HUES6 (cell line): Measurements from ENCODE around the gene GALK2.

ENCODE experiments used
- H3K27ac ChIP-seq: 2 replicates; pipeline ENCODE4 v1.7.0; 2013; ENCODE audit warnings: low read depth, mild to moderate bottlenecking, low read length, inconsistent platforms
- H3K27me3 ChIP-seq: 2 replicates; pipeline ENCODE4 v1.6.1; 2013; ENCODE audit warnings: low read length; ENCODE audit not compliant: control insufficient read depth, insufficient read depth
- H3K36me3 ChIP-seq: 2 replicates; pipeline ENCODE4 v1.6.1; 2013; ENCODE audit warnings: low read length; ENCODE audit not compliant: control insufficient read depth, insufficient read depth
- H3K4me1 ChIP-seq: 2 replicates; pipeline ENCODE4 v1.6.1; 2013; ENCODE audit warnings: low read length; ENCODE audit not compliant: control insufficient read depth, insufficient read depth
- H3K4me3 ChIP-seq: 2 replicates; pipeline ENCODE4 v1.5.1; 2013; ENCODE audit warnings: low read depth, low read length
- H3K9ac ChIP-seq: one replicate; pipeline ENCODE4 v1.6.1; 2013; ENCODE audit warnings: mild to moderate bottlenecking, low read length
- H3K9me3 ChIP-seq: 2 replicates; pipeline ENCODE4 v1.6.1; 2013; ENCODE audit warnings: low read depth, low read length; ENCODE audit not compliant: control insufficient read depth, insufficient read depth

The GALK2 gene

DNA sequence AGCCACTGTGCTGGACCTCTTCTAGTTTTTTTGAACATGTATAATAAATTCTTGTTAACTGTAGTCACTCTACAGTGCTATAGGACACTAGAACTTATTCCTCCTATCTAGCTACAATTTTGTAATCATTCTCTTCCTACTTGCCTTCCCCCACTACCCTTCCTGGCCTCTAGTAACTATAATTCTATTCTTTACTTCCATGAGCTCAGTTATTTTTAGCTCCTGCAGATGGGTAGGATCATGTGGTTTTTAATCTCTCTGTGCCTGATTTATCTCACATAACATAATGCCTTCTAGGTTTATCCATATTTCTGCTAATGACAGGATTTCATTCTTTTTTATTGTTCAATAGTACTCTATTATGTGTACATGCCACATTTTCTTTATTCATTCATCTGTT lies 139.8 kb downstream of the GALK2 start:
- Histone ChIP-seq H3K4me1 (peaks cover 3% of the 10 kb centered on the region), H3K27ac (no peak overlapping the region), H3K4me3 (no peak overlapping the region), H3K36me3 (no peaks in the 10 kb centered on the region), H3K9me3 (no peaks in the 10 kb centered on the region), H3K9ac (no peak overlapping the region), H3K27me3 (no peaks in the 10 kb centered on the region)

DNA sequence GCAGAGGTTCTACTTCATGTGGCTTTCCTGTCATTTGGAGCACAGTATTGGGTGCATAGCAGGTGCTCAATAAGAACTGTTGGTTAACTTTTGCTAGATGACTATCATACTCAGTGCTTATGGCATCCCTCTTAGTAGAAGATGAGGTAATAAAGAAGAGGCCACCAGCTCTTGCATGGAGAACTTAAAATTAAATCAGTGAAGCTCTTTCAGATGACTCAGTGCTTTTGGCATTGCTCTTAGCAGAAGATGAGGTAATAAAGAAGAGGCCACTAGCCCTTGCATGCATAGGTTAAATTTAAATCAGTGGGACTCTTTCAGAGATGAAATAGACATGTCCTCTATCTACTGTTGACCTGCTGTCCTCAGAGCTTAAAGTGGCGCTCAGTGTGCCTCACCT lies 143.6 kb downstream of the GALK2 start:
- Histone ChIP-seq H3K9ac (no peak overlapping the region), H3K27ac (no peak overlapping the region), H3K36me3 (no peaks in the 10 kb centered on the region), H3K27me3 (no peaks in the 10 kb centered on the region), H3K4me1 (peaks cover 11% of the 10 kb centered on the region), H3K9me3 (no peaks in the 10 kb centered on the region), H3K4me3 (no peak overlapping the region)

DNA sequence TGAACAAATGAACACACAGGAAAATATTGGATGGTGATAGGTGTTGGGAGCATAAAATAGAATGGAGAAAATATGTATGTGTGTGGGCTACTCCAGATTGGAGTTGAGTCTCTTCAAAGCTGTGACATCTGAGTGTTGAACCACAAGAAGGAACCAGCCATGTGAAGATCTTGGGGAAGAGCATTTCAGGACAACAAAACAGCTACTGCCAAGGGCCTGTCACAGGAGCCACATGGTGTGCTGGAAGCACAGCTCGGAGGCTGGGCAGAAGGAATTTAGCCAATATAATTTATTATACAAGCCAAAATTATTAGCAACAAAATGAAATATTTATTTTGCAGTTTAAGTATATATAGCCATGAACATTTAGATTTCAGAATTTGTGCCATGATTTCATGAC lies 144.7 kb downstream of the GALK2 start:
- Histone ChIP-seq H3K27ac (peak overlapping the region; percentile 75; the same call in 1 of the 2 replicates), H3K36me3 (peaks cover 3% of the 10 kb centered on the region; the same call in 1 of the 2 replicates), H3K27me3 (no peaks in the 10 kb centered on the region), H3K4me1 (peaks cover 11% of the 10 kb centered on the region), H3K9ac (no peak overlapping the region), H3K4me3 (no peak overlapping the region), H3K9me3 (no peaks in the 10 kb centered on the region)

DNA sequence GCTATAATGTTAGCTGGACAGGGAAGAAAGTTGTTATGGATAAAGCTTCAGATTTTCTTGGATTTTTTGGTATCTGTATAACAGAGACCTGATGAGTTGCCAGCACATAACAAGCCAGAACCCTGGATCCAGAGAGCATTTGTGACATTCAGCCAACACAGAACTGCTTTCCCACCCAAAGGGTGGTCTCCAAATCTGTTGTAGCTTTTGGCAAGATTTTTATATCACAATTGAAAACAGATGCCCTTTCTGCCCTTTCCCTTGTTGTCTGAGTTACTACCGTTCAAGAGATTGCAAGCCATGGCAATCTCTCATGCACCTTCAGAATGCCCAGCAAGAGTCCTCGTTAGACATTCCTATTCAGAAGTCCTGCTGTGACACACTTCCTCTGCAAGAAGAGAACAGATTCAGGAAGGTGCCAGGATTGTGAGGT lies 145.4 kb downstream of the GALK2 start:
- Histone ChIP-seq H3K9ac (peak overlapping the region; percentile 26), H3K4me1 (peaks cover 11% of the 10 kb centered on the region), H3K27ac (peak overlapping the region; percentile 75; the same call in 1 of the 2 replicates), H3K9me3 (no peaks in the 10 kb centered on the region), H3K36me3 (peaks cover 6% of the 10 kb centered on the region; the same call in 1 of the 2 replicates), H3K27me3 (no peaks in the 10 kb centered on the region), H3K4me3 (no peak overlapping the region)

GRCh38 chr15:49320351-49320750 lies 150.3 kb downstream of the GALK2 start:
- Histone ChIP-seq H3K4me3 (no peak overlapping the region), H3K27ac (no peak overlapping the region), H3K36me3 (peaks cover 6% of the 10 kb centered on the region; the same call in 1 of the 2 replicates), H3K9me3 (no peaks in the 10 kb centered on the region), H3K27me3 (no peaks in the 10 kb centered on the region), H3K4me1 (peaks cover 20% of the 10 kb centered on the region), H3K9ac (no peak overlapping the region)

DNA sequence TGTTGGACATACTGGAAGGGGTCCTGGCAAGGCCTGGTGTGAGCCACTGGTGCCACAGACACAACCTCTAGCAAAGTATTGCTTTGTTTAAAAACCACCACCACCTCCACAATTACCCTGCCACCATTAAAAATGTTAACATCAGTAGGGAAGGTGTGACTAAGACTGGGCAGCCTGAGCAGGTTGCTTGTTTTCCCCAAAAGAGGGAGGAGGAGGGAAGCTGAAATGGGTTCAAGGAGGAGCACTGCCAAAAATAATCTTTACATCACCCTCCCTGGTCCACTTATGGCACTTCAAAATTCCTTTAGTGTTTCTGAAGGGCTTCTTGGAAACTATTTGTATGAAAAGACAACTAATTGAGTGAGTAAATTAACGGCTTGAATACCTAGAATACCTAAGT lies 153.2 kb downstream of the GALK2 start:
- peaks cover 6% of the 10 kb centered on the region; the same call in 1 of the 2 replicates for H3K36me3 ChIP-seq
- H3K9ac ChIP-seq = no peak overlapping the region
- H3K9me3 ChIP-seq = no peaks in the 10 kb centered on the region
- no peak overlapping the region for H3K27ac ChIP-seq
- no peaks in the 10 kb centered on the region for H3K27me3 ChIP-seq
- H3K4me1 ChIP-seq = peaks cover 26% of the 10 kb centered on the region
- H3K4me3 ChIP-seq = no peak overlapping the region

- Histone ChIP-seq H3K4me1 (peaks cover 43% of the 10 kb centered on the region), H3K27ac (peak overlapping the region; percentile 89), H3K36me3 (no peaks in the 10 kb centered on the region), H3K9me3 (no peaks in the 10 kb centered on the region), H3K27me3 (no peaks in the 10 kb centered on the region), H3K4me3 (no peak overlapping the region), H3K9ac (no peak overlapping the region)
These were observed 157.9 kb downstream of the GALK2 start for GRCh38 chr15:49327927-49328326.

GRCh38 chr15:49328941-49329340 lies 158.9 kb downstream of the GALK2 start:
- Histone ChIP-seq H3K36me3 (no peaks in the 10 kb centered on the region), H3K9me3 (no peaks in the 10 kb centered on the region), H3K9ac (no peak overlapping the region), H3K27ac (peak overlapping the region; percentile 89), H3K4me1 (peaks cover 34% of the 10 kb centered on the region), H3K4me3 (0 out of 2 replicates have a peak overlapping the region, but pooled peaks have one; percentile 11), H3K27me3 (no peaks in the 10 kb centered on the region)

- no peak overlapping the region for H3K9ac ChIP-seq
- H3K4me3 ChIP-seq = no peak overlapping the region
- no peaks in the 10 kb centered on the region for H3K9me3 ChIP-seq
- no peaks in the 10 kb centered on the region for H3K36me3 ChIP-seq
- H3K4me1 ChIP-seq = peaks cover 28% of the 10 kb centered on the region
- H3K27ac ChIP-seq = peak overlapping the region; percentile 86; the same call in 1 of the 2 replicates
- no peaks in the 10 kb centered on the region for H3K27me3 ChIP-seq
These were observed 160.1 kb downstream of the GALK2 start for GRCh38 chr15:49330166-49330565.

GRCh38 chr15:49331442-49331841 lies 161.4 kb downstream of the GALK2 start:
- Histone ChIP-seq H3K9me3 (no peaks in the 10 kb centered on the region), H3K27ac (no peak overlapping the region), H3K4me1 (peaks cover 24% of the 10 kb centered on the region), H3K4me3 (no peak overlapping the region), H3K27me3 (no peaks in the 10 kb centered on the region), H3K36me3 (no peaks in the 10 kb centered on the region), H3K9ac (no peak overlapping the region)

DNA sequence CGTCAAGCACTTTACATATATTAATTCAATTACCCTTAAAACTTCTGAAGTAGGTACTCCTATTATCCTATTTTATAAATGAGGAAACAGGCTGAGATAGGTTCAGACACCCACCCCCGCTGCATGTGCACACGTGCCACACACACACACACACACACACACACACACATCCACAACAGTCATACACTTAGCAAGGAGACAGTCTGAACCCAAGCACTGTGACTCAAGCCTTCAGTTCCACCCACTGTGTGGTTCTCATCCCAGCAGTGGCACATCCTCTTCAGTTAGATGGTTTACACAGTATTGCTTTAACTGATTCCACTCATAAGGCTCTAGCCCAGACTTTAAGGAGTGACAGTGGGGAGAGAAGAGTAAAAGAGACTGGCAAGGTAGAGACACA lies 161.9 kb downstream of the GALK2 start:
- no peaks in the 10 kb centered on the region for H3K36me3 ChIP-seq
- no peak overlapping the region for H3K9ac ChIP-seq
- peaks cover 24% of the 10 kb centered on the region for H3K4me1 ChIP-seq
- no peak overlapping the region for H3K27ac ChIP-seq
- no peaks in the 10 kb centered on the region for H3K9me3 ChIP-seq
- no peak overlapping the region for H3K4me3 ChIP-seq
- no peaks in the 10 kb centered on the region for H3K27me3 ChIP-seq

DNA sequence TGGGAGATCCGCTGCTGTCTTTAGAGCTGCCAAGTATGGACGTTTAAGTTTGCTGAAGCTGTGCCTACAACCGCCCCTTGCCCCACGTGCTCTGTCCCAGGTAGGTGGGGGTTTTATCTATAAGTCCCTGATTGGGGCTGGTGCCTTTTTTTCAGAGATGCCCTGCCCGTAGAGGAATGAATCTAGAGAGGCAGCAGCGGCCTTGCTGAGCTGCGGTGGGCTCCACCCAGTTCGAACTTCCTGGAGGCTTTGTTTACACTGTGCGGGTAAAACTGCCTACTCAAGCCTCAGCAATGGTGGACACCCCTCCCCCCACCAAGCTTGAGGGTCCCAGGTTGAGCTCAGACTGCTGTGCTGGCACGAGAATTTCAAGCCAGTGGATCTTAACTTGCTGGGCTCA lies 169.6 kb downstream of the GALK2 start:
- Histone ChIP-seq H3K36me3 (no peaks in the 10 kb centered on the region), H3K27ac (no peak overlapping the region)

More for the DNA sequence above, 169.6 kb downstream of the GALK2 start:
- H3K4me1 ChIP-seq = peaks cover 15% of the 10 kb centered on the region
- H3K4me3 ChIP-seq = no peak overlapping the region
- H3K27me3 ChIP-seq = no peaks in the 10 kb centered on the region
- H3K9ac ChIP-seq = no peak overlapping the region
- H3K9me3 ChIP-seq = no peaks in the 10 kb centered on the region
